ENCODE results near the gene NPHS1.
"Not testable (repeated sequence)": the region's sequence is repeated elsewhere in the genome, so short reads cannot be mapped to it uniquely, and the experiment has no call there.

Gene NPHS1

DNA sequence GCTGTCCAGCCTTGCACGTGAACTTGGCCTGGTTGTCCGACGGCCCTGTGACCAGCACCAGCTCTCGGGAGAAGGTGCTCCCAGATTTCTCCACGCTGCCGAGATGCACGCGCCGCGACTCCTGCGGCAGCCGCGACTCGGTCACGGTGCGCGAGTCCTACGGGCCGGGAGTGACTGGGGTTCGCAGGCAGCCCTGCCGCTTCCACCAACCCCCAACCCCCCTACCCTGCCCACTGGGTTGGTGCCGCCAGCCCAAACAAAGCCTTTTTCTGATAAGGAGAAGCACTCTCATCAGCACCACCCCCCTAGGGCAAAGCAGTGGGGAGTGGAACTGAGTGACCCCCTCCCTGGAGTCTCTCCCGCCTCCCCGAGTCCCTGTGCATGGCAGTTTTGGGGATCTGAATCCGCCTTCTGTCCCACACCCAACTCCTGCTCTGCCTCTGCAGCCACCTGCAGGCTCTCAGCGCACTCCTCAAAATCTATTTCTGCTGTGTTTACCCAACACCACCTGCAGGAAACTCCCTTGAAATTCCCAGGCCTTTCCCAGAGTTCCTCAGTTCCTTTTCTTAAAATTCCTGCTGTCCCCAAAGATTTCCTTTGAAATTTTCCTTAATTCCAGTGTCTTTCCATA lies 6.2 kb downstream of the NPHS1 start:
- no peak for DNase-seq

DNA sequence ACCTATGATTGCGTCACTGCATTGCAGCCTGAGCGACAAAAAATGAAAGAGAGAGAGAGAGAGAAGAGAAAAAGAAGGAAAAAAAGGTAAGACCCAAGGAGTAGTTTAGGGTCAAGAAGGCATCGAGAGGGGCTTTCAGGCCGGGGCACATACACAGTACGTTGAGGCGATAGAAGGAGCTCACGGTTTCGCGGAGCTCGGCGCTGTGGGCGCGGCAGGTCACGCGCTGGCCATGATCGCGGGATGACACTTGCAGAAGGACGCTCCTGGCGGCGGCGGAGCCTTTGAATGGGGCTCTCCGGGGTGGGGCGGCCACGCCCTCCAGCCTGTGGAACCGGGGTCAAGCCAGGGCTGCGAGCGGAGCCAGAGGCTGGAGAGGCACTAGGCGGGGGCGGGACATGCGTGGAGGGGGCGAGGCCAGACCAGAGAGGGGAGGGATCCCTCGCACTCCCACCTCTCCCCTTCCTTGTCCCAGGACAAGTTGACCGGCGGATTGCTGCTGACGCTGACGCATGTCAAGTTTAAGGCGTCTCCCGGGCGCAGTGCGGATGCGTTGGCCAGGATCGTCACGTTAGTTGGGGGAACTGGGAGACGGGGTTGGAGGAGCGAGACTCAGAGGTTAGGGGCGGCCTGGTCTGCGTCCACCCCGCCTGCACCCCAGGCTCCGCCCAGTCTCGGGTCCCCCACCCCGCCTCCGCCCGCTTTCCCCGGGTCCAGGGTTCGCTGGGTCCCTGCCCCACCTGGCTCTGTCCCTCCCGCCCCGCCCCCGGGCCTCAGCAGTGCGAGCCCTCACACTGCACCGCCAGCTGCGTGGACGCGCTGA lies 6.9 kb downstream of the NPHS1 start:
- no peak for DNase-seq

DNA sequence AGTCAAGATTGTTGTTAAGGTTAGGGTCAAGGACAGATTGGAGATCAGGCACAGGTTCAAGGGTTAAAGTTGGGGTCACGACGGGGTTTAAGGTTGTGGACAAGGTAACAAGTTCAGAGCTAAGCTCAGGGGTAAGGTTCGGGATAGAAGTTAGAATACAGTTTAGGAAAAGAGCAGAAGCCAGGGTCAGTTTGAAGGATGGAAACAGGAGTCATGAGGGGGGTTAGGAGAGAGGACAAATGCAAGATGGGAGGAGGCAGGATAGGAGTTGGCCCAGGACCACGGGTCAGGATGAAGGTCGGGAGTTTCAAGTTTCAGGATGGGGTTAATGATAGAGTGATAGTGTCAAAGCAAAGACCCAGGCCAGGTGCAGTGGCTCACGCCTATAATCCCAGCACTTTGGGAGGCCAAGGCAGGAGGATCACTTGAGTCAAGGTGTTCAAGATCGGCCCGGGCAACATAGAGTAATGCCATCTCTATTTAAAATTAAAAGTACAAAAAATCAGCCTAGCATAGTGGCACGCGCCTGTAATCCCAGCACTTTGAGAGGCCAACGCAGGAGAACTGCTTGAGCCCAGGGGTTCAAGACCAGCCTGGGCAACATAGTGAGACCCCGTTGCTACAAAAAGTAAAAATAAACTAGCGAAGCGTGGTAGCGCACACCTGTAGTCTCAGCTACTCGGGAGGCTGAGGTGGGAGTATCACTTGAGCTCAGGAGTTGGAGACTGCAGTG lies 7.7 kb downstream of the NPHS1 start:
- DNase-seq = no peak

DNA sequence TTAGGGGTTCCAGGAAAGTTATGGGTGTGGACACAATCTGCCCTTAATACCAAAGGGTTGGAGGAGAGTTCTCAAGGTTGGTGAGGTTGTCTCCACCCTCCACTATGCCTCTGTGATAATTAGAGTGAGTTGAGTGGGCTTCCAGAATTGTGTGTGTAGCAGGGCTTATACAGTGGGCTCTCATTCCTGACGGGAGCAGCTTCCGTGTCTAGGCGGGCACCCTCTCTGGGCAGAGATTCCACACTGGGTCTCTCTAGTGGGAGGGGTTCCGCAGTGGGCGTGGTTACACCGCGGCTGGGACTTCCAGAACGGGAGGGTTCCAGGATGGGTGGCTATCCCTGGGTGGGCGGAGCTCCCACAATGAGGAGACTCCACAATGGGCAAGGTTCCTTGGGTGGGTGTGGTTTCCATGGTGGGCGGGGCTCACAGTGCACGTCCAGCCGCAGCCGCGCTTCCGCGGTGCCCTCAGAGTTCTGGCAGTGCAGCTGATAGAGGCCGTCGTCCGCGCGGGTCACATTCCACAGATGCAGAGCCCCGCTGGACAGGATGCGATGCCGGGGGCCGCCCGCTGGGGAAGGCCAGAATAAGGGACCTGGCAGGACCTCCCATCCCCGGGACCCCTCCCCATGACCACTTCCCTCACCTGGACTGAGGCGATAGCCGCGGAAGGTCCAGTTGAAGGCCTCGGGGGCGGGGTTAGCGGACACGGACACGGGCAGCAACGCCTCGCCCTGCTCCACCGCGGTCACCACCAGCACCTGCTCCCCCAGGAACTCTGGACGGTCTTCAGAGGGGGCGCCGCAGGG lies 8.4 kb downstream of the NPHS1 start:
- DNase-seq = no peak

DNA sequence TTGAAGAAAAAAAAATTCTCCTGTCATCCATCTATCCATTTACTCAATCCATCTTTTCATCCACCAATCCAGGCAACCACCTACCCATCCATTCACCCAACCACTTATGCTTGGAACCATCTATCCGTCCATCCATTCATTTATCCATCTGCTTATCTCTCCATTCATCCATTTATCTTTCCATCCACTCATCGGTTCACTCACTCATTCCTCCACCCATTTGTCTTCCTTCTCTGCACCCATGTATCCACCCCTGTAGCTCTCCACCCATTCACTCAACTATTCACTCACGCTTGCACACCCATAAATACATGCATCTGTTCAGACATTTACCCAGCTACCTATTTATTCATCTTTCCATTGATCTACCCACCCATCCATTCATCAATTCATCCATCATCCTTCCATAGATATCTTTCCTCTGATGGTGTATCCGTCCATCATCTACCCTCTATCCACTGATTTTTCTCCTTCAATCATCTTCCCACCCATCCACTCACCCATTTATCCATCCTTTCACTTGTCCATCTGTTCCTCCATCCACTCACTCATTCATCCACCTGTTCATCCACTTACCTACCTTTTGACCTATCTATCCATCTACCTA lies 9.5 kb downstream of the NPHS1 start:
- DNase-seq = no peak

DNA sequence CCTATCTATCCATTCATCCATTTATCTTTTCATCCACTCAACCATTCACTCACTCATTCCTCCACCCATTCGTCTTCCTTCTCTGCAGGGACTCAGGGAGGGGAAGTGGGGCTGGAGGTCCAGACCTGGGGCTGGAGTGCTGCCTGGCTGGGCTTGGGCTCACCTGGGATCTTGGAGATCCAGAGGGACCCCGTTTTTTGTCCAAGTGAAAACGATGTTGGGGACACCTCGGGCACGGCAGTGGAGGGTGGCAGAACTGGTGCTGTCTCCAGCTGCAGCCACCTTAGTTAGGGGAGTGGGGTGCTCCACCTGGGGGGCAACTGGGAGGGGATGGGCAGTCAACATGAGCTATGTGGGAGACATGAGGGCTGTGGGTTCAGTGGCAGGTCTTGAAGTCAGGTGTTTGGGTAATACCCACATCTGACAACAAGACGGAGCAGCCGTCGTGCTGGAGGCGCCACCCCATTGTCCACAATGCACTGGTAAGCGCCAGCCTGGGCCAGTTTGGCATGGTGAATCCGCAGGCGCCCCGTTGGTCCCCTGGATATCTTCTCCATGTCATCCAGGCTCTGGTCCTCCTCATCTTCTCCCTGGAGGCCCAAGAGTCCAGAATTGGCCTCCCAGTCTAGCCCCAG lies 10.2 kb downstream of the NPHS1 start:
- no peak for DNase-seq

DNA sequence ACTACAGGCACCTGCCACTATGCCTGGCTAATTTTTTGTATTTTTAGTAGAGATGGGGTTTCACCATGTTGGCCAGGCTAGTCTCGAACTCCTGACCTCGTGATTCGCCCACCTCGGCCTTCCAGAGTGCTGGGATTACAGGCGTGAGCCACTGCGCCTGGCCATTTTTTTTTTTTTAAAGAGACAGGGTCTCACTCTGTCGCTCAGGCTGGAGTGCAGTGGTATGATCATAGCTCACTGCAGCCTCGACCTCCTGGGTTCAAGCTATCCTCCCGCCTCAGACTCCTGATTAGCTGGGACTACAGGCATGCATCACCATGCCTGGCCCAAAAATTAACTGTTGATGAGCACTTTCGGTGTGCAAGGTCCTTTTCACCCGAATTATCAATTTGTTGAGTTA lies 16.2 kb downstream of the NPHS1 start:
- DNase-seq = not testable (repeated sequence)

DNA sequence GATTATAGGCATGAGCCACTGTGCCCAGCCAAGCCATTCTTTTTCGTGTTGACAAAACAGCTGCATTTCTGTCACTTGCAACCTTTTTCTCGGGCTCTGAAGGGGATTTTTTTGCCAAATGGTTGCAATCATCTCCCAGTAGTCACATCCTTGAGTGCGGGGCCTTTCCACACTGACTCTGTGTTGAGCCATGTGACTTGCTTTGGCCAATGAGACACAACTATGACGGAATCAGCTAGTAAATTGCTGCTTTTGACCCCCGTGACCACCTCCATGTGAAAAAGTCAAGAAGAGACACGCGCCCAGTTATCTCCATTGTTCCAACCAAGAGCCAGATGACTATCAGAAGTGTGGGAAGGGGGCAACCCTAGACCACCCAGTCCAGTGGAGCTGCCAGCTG lies 18.3 kb downstream of the NPHS1 start:
- DNase-seq = no peak

DNA sequence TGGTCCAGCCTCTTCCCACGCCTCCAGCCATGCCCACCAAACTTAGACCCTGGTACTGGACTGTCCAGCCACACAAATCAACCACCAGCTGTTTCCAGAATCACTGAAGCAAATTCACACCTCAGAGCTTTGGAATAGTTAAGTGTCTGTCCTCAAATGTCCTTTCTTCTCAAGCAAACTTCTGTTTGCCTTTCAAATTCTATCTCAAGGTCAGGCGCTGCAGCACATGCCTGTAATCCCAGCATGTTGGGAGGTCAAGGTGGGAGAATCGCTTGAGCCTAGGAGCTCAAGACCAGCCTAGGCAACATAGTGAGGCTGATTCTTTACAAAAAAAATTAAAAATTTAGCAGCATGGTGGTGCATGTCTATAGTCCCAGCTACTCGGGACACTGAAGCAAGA lies 20.2 kb downstream of the NPHS1 start:
- no peak for DNase-seq

DNA sequence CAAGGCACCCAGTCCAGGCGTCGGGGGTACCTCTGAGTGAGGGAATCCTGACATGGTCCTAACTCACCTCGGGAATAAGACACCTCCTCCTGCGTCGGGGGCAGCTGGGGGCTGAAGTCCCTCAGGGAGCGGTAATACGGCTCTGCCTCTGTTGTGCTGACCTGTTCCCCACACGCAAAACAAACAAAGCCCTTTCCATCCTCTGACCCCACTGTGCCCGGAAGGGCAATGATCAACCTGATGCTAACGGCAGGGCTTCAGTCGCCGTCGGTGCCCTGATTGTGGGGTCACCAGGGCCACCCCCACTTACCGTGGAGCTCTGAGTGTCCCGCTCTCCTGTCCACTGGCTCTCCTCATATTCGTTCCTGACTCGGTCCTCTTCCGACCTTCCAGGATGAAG lies 21.3 kb downstream of the NPHS1 start:
- no peak for DNase-seq

DNA sequence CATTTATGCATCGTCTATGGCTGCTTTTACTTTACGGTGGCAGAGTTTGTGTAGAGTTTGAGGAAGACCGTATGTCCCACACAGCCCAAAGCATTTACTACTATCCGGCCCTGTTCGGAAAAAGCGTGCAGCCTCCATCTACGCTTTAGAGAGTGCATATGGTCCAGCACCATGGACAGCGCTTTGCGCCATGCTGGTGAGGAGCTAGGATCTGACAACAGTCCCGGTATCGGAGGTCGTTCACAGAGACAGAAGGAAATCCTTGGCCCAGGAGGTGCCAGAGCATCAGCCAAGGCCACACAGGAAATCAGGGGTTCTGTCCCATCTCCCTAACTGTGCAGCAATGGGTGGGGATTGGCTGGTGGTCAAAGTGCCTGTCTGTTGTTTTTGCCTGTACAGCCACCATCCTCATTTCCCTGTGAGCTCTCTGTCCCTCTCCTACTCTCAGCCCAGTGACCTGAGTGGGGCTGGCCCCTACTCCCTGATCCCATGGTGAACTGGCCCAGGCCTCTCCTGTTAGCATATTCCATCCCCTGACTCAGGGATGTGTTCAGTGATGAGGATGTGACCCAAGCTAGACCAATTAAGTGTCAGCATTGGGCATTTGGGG lies 23.5 kb downstream of the NPHS1 start:
- no peak for DNase-seq

DNA sequence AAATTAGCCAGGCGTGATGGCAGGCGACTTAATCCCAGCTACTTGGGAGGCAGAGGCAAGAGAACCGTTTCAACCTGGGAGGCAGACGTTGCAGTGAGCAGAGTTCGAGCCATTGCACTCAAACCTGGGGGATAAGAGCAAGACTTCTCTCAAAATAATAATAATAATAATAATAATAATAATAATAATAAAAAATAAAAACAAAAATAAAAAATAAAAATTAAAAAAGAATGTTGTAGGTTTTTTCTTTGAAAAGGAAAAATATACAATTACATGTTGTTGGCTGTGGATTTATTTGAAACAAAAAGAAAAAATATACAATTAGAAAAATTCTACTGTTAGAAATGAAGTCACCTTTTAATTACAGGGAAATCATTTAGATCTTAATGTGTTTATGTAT lies 28.2 kb downstream of the NPHS1 start:
- no peak for DNase-seq

DNA sequence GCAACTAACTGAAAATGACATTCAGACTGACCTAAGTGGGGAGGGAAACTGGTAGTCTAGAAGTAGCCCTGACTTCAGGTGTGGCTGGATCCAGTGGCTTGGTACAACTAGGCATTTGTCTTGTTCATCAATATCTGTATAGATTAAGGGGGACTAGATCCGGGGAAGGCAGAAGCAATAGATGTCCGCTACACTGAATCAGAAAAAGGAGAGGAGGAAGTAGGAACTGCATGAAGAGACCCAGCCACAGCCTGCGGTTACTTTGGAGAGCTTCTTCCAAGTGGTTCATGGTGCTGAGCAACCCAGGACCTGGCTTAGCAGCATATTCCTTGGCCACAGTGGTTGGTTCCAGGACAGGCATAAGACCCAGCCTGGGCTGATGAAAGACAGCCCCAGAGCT lies 29.7 kb downstream of the NPHS1 start:
- DNase-seq = no peak

DNA sequence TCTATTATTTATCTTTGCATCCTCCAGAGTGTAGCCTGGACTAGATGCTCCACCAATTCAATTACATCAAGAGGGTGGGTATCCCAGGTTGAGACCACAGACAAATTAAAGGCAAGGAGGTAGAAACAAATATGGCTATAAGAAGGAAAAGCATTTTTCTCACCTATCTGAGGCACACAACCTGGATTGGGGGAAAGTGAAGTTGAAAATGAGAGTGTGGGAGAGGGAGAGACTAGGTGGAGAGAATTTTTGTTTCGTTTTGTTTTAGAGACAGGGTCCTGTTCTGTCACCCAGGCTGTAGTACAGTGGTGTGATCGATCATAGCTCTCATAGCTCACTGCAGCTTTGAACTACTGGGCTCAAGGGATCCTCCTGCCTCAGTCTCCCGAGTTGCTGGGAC lies 33.9 kb downstream of the NPHS1 start:
- DNase-seq = no peak

DNA sequence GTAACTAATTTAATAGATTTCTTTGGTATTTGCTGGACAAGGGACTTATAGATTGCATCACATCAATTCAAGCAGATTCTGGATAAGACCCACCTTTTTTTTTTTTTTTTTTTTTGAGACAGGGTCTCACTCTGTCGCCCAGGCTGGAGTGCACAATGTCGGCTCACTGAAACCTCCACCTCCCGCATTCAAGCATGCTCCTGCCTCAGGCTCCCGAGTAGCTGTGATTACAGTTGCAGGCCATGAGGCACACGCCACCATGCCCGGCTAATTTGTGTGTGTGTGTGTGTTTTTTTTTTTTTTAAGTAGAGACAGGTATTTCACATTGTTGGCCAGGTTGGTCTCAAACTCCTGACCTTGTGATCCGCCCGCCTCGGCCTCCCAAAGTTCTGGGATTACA lies 35.5 kb downstream of the NPHS1 start:
- DNase-seq = no peak

DNA sequence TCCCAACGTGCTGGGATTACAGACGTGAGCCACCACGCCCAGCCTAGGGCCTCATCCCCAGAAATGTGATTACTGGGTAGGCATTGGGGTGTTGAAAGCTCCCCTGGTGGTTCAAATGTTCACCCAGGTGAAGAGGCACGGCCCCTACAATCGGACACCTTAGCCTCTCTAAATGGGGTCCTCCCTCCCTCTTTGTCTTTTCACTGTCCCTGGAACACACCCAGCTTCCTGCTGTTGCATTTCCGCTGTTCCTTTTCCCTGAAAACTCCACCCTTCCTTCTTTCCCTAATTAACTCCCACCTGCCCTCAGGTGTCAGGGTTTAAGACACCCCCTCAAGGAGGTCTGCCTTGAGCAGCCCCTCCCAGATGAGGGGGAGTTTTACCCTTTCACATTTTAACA lies 36.0 kb downstream of the NPHS1 start:
- no peak for DNase-seq

DNA sequence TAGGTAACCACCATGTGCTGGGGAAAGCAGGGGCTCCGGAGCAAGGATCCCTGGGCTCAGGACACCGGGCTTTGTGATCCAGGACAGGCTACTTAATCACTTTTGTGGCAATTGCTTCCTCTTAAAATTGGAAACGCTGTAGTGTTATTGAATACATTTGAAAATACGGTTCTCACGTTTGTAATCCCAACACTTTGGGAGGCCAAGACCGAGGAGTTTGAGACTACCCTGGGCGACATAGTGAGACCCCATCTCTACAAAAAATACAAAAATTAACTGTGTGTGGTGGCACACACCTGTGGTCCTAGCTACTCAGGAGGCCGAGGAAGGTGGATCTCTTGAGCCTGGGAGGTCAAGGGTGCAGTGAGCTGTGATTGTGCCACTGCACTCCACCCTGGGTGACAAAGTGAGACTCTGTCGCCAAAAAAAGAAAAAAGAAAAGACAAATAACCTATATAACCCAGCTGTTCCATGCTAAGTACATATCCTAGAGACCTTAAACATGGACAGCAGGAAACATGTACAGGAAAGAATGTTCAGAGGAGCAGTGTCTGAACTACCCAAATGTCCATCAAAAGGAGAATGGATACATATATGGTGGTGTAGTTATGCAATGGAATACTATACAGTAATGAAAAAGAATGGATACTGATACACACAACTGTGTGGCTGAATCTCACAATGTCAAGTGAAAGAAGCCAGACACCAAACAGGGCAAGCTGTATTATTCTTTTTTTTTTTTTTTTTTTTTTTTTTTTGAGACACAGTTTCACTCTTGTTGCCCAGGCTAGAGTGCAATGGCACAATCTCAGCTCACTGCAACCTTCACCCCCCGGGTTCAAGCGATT lies 39.0 kb downstream of the NPHS1 start:
- no peak for DNase-seq

DNA sequence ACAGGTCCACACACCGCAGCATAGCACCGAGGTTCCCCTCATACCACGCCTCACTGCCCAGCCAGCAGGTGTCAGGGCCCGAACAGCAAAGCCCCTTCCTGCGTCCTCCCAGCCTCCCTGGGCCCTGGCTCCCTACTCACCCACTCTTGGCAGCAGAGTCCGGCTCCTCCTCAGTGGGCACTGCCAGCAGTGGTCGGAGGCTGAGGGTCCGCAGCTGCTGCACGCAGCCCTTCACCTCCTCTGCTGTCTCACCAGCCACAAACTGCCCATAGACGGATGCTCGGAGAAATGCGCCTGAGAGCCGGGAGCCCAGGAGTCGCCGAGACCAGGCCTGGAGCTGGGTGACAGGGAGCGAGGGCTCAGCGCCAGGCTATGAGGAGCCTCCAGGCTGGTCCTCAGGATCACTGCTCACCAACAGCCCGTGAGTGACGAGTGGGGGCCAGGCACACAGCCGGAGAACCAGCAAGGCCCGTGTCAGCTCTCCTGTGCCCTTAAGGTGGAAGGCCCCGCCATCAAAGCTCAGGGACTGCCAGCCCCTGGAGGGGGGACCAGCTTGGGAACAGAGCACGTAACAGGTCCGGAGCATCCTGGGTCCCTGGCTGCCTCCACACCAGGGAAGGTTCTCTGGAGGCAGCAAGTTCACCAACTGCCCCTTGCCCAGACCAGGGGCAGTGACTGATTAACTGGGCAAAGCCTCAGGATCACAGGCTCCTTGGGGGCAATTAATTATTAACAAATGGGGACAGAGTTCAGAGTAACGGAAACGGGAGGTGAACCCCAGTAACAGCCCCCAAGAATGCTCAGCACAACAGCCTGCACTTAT lies 39.9 kb downstream of the NPHS1 start, which contains the start of gene PRODH2:
Gene PRODH2, minus strand, starts transcription at position 626 of the 823 bp plus-strand sequence. Its CDS starts 40 bp downstream, at position 586.
- DNase-seq = no peak

DNA sequence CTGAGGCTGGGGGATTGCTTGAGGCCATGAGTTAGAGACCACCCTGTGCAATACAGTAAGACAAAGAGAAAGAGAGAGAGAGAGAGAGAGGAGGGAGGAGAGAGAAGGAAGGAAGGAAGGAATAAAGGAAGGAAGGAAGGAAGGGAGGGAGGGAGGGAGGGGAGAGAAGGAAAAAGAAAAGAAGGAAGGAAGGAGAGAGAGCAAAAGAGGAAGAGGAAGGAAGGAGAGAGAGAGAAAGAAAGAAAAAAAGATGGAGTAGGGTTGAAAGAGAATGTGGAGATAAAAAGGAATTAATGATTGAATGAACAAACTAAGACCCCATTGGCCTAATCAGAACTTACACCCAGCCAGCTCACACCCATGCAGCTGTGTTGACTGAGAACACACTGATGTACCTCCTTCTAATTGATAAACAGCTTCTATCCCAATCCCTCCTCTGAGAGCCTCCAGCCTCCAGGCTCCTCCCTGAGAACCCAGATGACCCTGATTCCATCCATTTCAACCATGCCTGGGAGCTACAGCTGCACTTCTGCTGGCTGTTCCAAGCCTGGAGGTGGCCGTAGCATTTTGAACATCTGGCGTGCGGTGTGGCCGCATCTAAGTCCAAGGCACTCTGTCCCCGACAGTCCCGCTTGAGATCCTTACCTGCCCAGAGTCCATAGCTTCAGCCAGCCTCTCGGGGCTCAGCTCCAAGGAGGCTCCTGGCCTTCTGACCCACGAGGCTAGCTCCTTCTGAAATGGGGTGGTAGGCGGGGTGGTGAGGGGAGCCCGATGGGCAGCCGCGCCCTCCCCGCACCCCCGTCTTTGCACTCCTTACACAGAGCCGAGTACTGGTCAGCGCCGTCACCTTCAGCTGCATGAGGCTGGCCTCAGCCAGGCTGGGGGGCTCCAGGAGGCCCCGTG lies 40.7 kb downstream of the NPHS1 start:
- no peak for DNase-seq

Data from NCI-H510A (cell line).